ENCODE measurements around the gene PLPP1.

PLPP1 gene

DNA sequence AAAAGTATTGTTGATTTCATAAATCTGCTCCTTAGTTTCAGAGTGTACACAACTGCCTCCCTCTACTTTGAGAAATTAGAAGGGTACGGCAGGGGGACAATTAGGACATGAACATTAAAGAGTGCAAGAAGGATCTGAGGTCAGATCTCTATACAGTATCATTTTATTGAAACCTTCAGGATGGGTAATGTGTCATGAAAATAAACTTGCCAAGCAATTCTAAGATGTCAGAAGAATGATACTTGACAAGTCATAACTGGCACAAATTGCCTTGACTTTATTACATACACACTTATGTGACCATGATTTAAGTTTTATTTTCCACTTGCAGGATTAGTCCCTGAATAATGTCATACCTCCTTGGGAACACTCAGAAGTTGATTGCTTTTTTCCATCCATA, 92.8 kb downstream of the PLPP1 start:
- DNase-seq, result no peak

DNA sequence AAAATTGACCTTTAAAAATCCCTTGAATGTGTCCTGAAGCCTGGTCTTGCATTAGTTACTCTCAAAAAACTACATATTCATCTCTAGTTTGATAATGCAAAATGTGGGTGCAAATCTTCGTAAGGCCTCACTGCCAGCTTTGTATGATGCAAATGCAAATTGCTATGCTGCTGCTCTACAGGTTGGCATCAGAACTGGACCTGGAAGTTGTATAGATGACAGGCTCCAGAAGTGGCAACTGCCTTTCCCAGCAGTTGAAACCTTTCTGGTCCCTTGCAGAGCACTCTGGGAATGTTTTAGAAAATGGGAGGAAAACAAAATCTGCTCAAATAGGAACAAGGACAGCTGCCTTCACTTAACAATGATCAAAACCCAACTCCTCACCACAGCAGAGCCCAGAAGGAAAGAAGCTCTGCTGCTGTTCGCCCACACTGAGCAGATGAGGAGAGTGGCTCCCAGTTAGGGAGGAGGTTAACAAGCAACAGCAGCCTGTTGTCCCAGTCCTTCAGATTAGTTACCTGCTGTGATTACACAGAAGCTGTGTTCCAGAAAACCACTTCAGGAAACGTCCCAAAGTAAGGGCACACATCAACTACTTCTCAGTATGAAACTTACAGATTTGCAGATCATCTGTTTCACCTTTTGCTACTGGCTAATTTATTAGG, 93.5 kb downstream of the PLPP1 start:
- no peak for DNase-seq

DNA sequence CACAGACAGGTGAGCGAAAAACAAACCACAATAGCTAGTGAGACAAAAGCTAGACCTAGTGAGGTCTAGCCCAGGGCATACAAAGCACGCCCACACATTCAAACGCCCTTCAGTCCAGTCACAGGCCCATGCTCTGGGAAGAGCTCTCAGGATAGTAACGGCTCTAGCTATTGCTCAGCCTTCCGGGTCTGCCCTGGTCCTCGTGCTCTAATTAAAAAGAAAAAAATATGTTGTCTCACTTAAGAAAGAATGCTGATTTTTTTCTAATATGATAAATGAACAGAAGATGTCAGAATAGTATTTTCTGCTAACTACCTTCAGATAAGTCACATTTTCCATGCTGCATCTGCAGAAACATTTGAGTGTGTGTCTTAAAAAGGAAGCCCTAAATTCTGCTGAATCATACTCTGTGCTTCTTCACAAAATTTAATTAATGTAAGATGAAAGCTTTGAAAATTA, 94.5 kb downstream of the PLPP1 start:
- peak in 1 of 2 donors; percentile 26 for DNase-seq

DNA sequence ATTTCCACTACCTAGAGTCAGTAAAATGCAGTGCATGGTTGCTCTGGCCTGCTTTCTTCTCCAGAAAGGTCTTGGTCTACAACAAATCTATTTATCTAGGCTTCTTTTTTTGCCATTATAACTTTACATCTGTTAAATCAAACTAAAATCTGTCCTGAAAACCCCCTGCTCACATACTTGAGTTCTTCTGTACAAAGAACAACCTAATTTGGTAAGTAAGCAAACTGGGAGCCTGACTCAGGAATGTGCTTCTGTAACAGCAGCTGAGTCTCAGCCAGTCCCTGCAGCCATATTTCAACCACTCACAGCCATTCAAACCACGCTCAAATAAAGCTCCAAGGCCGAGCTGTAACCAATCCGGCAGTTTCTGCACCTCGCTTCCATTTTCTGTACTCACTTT, 95.8 kb downstream of the PLPP1 start:
- no peak for DNase-seq

DNA sequence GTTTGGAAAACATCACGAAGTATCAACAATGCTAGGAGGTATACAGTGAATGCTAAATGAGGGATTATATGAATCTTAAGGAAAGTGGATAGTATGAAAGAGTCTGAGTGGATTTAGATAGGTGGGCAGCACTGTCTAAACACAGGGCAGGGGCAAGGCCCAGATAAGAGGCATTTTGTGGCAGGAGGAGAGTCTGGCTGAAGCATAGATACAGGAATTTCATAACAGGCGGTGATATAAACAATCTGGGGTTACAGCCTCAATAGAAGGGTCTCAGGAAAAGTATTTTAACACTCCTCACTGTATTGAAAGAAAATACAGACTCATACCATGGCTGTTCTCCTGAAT, 96.9 kb downstream of the PLPP1 start:
- no peak for DNase-seq

DNA sequence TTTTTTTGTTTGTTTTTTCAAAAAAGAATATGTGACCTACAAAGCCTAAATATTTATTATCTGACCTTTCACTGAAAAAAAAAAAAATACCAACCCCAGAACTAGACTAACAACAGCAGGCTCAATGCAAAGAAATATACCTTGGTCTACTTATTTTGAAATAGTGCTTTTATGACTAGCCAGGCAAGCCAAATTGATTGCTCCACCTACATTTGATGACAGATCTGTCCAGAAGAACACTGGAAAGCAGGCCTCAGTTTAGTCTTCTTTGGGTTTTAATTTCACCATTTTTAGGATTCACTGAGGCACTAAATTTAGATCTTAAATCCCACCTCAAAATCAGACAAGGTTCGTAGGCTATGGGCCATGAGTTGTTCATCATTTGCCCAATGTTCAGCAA, 97.3 kb downstream of the PLPP1 start:
- DNase-seq, result no peak

DNA sequence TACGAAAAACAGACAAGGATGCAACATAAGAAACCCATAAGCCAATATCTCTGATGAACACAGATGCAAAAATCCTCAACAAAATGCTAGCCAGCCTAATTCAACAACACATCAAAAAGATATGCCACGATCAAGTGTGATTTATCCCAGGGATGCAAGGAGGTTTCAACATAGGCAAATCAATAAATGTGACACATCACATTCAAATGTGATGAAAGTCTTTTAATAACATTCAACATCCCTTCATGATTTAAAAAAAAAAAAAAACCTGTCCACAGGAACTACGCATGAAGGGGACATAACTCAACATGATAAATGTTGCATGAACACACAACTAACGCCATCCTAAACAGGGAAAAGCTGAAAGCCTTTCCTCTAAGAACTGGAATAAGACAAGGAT, 102.2 kb downstream of the PLPP1 start:
- DNase-seq, result no peak

DNA sequence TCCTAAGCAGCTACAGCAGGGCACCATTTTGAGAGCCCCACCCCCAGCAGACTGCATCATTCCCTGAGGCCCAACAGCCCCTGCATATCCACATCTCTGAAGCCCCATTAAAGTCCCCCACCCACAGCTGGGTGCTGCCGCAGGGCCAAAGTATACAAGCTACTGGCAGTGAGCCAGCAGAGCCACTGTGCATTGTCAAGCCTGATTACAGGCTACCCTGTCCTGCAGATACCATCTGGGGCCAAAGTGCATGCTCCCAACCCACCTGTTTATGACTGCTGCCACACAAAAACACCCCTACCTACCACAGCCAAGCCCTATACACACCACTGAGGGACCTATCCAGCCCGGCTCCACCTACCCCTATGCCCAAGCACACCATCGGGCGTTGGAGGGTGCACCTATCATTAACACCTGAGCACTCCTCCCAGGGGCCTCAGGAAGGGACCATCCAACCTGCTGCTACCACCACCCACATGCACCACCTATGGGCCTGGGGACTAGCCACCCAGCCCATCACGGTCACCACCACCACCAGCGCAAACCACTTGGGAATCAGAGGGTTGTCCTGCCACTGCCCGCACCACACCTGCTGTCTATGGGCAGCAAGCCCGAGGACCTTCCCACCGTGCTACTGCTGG, 105.0 kb downstream of the PLPP1 start:
- no peak for DNase-seq

DNA sequence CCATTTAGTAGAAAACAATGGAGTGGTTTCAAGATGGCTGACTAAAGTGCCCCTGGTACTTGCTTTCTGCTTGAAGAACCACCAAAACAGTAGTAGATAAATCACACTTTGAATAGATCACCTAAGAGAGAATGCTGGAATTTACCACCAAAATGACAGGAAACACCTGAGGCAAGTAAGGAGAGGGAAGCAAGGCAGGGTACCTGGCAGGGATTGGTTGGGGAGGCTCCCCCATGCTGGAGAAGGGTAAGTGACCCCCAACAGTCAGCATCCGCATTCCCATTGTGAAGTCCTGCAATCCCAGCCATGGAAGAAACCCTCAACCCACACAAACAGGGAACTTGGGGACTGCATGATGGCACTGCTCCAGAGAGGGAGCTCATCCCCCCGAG, 105.5 kb downstream of the PLPP1 start:
- DNase-seq, result no peak

DNA sequence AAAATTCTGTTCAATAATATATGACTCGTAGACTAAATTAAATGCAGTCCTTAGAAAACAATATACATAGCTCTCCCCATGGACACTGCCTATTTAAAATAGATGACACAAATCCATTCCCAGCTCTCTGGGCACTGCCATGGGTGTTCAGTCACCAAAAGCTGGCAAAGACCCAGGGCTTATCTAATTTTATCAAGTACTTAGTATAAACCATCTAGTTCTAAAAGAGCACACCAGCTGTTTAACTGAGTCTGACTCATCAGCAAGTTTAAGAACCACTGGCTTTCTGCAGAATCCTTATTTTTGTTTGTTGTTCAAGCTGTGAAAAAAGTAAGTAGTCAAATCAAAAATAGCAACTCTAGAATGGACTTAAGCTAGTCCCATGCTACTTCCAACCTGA, 107.6 kb downstream of the PLPP1 start:
- DNase-seq, result no peak

DNA sequence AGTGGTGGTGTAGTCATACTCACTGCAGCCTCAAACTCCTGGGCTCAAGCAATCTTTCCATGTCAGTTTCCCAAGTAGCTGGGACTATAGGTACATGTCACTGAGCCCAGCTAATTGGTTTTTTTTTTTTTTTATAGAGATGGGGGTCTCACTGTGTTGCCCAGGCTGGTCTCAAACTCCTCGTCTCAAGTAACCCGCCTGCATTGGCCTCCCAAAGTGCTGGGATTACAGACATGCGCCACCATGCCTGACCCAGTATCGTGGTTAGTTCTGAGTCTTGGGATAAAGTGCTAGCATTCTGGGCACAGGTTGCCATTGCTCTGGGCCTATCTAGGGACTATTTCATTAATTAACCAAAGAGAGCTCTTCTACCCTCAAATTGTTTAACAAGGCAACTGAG, 108.3 kb downstream of the PLPP1 start:
- DNase-seq, result no peak

DNA sequence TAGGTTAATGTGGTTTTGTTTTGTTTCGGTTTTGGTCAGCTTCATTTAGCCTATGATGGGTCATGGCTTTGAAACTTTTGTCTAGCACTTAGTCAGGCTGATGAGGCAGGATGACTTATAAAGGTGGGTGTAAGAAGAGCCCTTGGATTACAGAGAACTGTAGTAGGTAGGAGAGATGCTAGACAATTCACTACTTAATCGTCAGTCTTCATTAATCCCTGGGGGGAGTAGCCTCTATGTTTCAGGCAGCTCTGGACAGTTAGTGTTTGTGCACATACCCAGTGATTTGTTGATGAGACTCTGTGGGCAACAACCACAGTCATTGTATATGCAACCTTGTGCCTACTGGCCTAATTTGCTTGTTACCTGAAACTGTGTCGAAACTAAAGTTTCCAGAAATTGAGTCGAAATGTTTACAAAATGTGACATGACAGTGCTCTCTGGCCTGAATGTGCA, 113.7 kb downstream of the PLPP1 start:
- no peak for DNase-seq

DNA sequence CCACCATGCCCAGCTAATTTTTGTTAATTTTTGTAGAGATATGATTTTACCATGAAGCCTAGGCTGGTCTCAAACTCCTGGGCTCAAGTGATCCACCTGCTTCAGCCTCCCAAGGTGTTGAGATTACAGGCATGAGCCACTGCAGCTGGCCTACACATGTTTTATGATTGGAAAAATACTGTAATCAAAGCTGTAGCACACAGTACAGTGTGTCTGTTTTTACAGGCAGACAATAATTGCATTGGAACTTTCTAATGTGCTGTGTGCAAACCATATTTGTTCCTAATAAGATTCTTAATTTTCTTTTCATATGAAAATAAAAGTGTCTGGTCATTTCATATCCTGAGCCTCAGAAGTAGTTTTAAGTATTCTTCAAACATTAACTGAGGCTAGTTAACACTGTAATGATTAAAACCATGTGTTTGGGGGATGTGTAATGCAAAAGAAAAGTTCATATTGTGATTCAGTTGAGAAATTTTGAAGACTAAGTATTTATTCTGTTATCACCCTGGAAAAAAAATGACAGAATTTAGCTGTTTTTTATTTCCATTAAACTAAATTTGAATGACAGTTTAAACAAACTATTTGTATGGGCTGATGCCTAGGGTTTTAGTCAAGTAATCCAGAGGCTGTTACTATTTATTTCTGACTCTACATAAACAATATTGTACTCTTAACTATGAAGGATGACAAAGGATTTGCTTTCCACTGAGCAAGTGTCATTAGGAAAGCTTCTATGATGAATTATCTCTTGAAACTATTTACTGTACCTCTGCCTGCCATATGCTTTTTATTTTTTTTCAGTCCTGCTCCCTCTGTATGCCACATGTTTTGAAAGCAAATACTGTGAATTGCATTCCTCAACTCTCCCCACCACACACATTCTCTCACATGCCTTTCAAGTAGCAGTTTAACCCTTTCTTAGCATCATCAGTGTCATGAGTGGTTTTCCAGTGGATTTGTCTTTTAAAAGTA, 115.5 kb downstream of the PLPP1 start:
- no peak for DNase-seq

DNA sequence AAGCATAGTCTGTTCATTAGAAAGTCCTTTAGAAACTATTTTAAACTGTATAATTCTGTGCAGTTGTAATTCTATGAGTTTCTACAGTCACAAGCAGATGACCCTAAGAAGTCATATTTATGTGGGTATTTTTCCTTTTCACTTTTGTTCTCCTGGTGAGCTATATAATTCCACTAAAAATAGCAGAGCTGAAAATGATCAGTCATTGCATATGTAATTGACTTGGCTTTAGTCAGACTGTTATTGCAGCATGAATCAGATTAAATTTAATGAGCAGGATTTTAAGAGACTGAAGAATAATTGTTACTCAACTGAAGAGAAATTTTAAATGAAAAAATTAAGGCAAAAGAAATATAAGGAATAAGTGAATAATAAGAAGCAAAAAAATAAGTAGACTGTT, 118.5 kb downstream of the PLPP1 start:
- DNase-seq, result no peak

DNA sequence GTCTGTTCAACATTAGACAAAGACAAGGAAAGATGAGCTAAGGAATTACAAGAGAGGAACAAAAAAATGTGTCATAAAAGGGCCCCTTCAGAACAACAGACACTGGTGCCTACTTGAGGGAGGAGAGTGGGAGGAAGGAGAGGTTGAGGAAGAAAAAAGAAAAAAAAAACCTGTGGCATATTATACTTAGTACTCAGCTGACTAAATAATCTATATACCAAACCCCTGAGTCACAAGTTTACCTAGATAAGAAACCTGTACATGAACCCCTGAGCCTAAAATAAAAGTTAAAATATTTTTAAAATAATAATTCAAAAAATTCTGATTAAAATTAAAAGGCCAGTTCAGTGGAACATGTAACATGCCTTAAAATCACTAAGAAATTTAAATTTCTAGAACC, 119.7 kb downstream of the PLPP1 start:
- no peak for DNase-seq

DNA sequence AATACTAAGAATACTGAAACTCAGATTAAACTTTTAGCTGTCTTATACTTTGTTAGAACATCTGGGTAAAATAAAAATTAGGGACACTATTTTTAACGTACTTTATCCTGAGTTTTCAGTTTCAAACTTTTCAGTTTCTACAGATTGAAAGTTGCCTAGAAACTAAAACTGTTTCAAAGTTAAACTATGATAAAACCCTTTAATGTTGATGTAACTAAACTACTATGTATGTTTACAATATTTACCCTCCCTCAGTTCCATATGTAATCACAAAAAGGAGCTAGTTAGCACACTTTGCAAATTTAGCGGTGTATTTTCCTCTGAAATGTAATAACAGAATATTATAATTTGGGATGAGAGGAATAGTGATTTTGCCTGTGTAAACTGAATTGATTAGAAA, 121.1 kb downstream of the PLPP1 start:
- no peak for DNase-seq

DNA sequence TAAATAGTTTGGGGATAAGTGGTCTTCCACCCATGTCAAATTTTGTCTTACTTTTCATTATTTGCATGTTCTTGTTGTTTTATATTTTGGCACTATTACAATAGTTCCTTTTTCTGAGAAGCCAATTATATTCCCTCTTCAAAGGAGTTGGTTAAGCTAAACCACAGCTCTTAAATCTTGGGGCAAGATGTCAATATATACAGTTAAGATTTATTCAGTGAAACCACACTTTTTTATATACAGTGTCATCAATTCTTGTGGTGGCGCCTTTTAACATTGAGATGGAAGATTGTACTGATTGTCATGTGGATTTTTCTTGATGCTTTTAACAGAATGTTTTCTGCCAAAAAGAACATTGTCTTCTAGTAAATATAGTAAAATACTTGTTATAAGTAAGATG, 122.9 kb downstream of the PLPP1 start:
- DNase-seq, result peak in 1 of 2 donors; percentile 4

DNA sequence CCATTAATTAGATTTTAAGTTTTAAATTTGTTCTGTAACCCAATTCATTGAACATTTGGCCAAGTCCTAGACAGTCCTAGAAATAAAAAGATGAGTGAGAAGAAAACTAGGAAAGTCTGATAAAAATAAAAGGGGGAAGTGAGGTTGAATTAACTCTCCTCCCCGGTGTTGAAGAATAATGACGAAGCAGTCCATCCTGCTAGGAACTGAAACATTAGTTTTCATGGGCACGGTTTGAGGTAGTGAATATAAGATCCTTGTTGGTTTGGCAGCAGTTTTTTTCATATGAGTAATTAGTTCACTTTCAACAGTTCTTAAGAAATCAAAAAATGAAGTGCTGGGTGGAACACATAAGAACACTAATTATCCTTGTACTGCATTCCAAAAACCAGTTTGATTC, 123.9 kb downstream of the PLPP1 start:
- DNase-seq, result no peak

DNA sequence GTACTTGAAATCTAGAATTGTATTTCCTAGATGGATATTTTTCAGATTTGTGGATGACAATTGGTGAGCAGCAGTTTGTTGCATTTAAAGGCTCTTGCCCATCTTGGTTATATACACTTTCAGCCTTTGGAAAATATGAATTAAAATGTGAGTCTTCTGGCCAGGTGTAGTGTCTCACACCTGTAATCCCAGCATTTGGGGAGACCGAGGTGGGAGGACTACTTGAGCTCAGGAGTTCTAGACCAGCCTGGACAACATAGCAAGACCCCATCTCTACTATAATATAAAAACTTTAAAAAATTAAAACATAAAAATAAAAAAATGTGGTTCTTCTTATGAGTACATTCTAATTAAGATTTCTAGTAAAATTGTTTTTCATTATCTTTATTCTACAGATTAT, 125.0 kb downstream of the PLPP1 start:
- no peak for DNase-seq

DNA sequence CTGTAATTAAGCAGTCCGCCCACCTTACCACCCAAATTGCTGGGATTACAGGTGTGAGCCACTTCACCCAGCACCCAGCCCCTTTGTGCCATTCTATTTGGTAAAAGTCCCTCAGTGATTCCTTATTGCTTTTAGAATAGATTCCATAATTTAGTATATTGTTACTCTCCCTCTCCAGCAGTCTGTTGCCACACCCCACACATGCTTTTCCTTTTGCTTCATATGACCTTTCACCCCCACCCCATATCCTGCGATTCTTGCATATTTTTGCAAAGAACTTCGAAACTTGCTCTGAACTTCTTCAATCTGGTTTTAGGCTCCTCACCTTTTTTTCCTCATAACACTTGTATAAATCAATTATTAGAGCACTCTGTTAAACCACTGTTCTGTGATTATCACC, 126.8 kb downstream of the PLPP1 start:
- DNase-seq, result no peak

DNA sequence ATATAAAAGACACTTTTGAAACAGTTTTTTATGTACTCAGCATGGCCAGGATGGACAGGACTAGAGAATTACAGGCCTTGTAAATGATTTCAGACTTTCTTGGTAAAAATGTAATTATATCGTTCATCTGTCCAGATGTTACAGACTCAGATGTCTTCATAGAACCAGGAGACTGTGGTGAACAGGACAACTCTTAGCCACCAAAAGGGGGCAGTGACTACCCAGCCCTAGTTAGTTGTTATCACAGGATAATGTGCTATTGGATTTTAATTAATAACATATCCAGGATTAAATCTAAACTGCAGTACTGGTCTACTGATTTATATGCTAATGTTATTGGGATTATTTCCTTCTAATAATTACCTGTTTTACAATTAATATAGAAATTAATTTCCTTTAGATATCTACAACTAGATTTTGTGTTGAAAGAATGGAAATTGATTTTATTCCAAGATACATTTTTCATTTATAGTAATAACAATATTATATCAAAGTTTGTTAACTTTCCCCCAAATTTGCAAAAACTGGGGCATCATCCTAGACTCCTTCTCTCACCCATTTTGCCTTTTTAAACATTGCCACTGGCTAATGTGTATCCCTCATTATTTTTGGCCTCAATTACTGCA, 127.6 kb downstream of the PLPP1 start:
- peak in 1 of 2 donors; percentile 27 for DNase-seq

DNA sequence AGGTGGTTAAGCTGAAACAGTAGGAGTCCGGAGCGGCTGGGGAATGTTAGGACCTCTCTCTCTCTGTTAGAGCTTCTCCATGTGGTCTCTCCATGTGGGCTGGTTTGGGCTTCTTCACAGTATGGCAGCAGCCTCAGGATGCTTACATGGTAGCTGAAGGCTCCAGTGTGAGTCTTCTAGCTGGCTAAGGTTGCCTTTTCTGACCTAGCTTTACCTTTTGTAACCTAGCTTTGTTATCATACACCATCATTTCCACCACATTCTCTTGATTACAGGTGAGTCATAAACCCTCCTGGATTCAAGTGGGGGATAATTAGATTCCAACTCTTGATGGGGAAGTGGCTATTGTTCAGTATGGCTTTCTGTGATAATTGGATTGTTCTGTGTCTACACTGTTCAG, 128.5 kb downstream of the PLPP1 start:
- no peak for DNase-seq

DNA sequence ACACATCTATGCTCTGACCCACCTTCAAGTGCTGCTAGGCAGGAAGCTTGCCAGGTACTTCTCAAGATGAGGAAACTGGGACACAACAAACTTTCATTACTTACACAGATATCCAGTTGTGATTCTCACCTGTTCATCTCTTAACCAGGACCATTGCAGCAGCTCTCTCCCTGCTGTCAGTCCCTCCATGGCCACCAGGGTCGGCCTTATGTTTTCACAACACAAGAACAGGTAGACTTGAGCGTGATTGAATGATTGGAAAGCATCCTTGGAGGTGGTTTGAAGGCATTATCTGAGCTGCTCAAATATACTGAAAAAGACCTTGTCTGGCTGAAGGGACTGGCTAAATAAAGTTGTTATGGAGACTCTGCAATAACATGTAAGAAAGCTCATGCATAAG, 132.6 kb downstream of the PLPP1 start:
- DNase-seq, result no peak

Data from CD4-positive, alpha-beta T cell treated with Interleukin-4 for 1 hour (primary cell).